Panc1 (cell line): ENCODE measurements around the gene PI4K2A. TPM values are rescaled to one million over a fixed set of nuclear protein-coding genes. Genes with fewer than 3 reads are reported as not detected.

Experiments used
- ATAC-seq: fragments of 200-7000 bp; cut with Tn5 transposase; 2 replicates; pipeline ENCODE4 v1.9.1; 2020; ENCODE audit warnings: mild to moderate bottlenecking, moderate library complexity
- BruUV-seq: library from RNA; stranded (reverse); fragments of 400-500 nt; replicated peaks from 2 replicates; lab custom pipeline; 2021; lab: Mats Ljungman, UMichigan
- CTCF ChIA-PET: fragments of 300-600 bp; sonication (Branson Sonifier 250); formaldehyde crosslinking; loops from one replicate; lab custom pipeline; 2022; ENCODE audit warnings: antibody characterized with exemption; lab: Charles Lee
- POLR2A ChIA-PET: fragments of 300-600 bp; sonication (Branson Sonifier 250); formaldehyde crosslinking; loops from one replicate; lab custom pipeline; 2022; ENCODE audit warnings: antibody characterized with exemption; lab: Charles Lee
- DNase-seq: peaks from one replicate; pipeline ENCODE4 v3.0.0-alpha.2; 2010; ENCODE audit warnings: low read depth, low spot score
- H3K27ac ChIP-seq: 2 replicates; pipeline ENCODE4 v1.5.1; 2011; ENCODE audit warnings: mild to moderate bottlenecking, low read length, inconsistent platforms
- H3K27me3 ChIP-seq: fragments of 200-500 bp; sonication (Bioruptor generic); 2 replicates; pipeline ENCODE4 v1.6.0; 2014; ENCODE audit warnings: low read length, inconsistent platforms; ENCODE audit not compliant: control insufficient read depth, insufficient read depth
- H3K36me3 ChIP-seq: fragments of 200-500 bp; sonication (Bioruptor generic); 2 replicates; pipeline ENCODE4 v1.5.1; 2014; ENCODE audit warnings: inconsistent platforms, mild to moderate bottlenecking, low read length, moderate library complexity; ENCODE audit not compliant: control insufficient read depth, insufficient read depth
- H3K4me1 ChIP-seq: 2 replicates; pipeline ENCODE4 v1.5.1; 2011; ENCODE audit warnings: inconsistent platforms, mild to moderate bottlenecking, low read length, moderate library complexity; ENCODE audit not compliant: control insufficient read depth, insufficient read depth
- H3K4me3 ChIP-seq, 2 experiments: 2 replicates each; pipeline ENCODE4 v1.5.1; 2011 to 2012; ENCODE audit warnings: low read depth in 2 of 2, low read length in 2 of 2, mild to moderate bottlenecking in 2 of 2, inconsistent platforms in 1 of 2, moderate library complexity in 1 of 2
- H3K9me3 ChIP-seq: fragments of 200-500 bp; sonication (Bioruptor generic); 2 replicates; pipeline ENCODE4 v1.5.1; 2014; ENCODE audit warnings: low read depth, mild to moderate bottlenecking, inconsistent platforms, low read length, moderate library complexity; ENCODE audit not compliant: control insufficient read depth, insufficient read depth
- POLR2AphosphoS5 ChIP-seq: IDR thresholded peaks from 2 replicates; pipeline ENCODE4 v1.6.1; 2012; ENCODE audit warnings: mild to moderate bottlenecking, low read depth, low read length, moderate library complexity
- SIN3A ChIP-seq: IDR thresholded peaks from 2 replicates; pipeline ENCODE4 v1.6.1; 2012; ENCODE audit warnings: low read depth, mild to moderate bottlenecking, low read length, moderate library complexity, borderline replicate concordance; ENCODE audit not compliant: insufficient read depth
- TCF7L2 ChIP-seq: IDR thresholded peaks from 2 replicates; pipeline ENCODE4 v1.6.1; 2011; ENCODE audit warnings: mild to moderate bottlenecking, low read depth, low read length, inconsistent platforms
- in situ Hi-C: cut with HindIII; loops from 2 replicates; pipeline ENCODE4 v1.10.0; 2016; ENCODE audit warnings: low sequenced_read_pairs, low pct_unique_long_range_greater_than_20kb
- intact Hi-C: fragments of 100-400 bp; cut with micrococcal nuclease; formaldehyde crosslinking; loops from one replicate; pipeline ENCODE4 v1.10.0; 2022; ENCODE audit not compliant: unreplicated experiment
- total RNA-seq: library from RNA; stranded (reverse); gene quantifications from one replicate; pipeline ENCODE4 v1.2.1, GENCODE V29; 2021; ENCODE audit not compliant: unreplicated experiment
- TF ChIP-seq, protein P1 (sequence below), 2 experiments: IDR thresholded peaks; 2 replicates each; pipeline ENCODE4 v1.6.1; 2011 to 2012; ENCODE audit warnings: low read depth in 2 of 2, control low read depth in 1 of 2, low read length in 1 of 2, mild to moderate bottlenecking in 1 of 2, moderate library complexity in 1 of 2; ENCODE audit not compliant: insufficient read depth in 1 of 2
- TF ChIP-seq, protein P2 (sequence below): fragments of 450-650 bp; IDR thresholded peaks from 2 replicates; pipeline ENCODE4 v1.5.1; 2017; ENCODE audit warnings: mild to moderate bottlenecking

Gene PI4K2A
- total RNA-seq, 1 experiment from 2014 or later = 22.8 TPM

DNA sequence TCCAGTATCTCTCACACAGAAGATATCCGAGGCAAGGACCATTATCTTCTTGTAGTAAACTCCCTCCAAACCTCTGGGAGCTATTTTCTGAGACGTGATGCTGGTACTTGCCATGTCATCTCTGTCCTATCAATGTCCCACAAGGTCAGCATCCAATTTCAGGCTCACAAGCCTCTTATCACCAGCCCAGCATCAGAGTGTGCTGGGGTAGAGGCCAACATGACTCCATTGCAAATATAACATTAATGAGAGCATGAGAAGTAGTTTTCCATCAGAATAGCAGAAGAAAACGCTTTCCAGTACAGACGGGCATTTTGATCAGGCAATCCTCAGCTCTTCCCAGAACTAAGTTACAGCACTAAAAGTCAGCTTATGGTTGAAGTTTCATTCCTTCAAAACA, 12.7 kb upstream of the PI4K2A start:
- intact Hi-C loops (no loop called here), in situ Hi-C loops (no loop called here)
- no peak for TF ChIP-seq SIN3A
- TF ChIP-seq, protein P1, sequence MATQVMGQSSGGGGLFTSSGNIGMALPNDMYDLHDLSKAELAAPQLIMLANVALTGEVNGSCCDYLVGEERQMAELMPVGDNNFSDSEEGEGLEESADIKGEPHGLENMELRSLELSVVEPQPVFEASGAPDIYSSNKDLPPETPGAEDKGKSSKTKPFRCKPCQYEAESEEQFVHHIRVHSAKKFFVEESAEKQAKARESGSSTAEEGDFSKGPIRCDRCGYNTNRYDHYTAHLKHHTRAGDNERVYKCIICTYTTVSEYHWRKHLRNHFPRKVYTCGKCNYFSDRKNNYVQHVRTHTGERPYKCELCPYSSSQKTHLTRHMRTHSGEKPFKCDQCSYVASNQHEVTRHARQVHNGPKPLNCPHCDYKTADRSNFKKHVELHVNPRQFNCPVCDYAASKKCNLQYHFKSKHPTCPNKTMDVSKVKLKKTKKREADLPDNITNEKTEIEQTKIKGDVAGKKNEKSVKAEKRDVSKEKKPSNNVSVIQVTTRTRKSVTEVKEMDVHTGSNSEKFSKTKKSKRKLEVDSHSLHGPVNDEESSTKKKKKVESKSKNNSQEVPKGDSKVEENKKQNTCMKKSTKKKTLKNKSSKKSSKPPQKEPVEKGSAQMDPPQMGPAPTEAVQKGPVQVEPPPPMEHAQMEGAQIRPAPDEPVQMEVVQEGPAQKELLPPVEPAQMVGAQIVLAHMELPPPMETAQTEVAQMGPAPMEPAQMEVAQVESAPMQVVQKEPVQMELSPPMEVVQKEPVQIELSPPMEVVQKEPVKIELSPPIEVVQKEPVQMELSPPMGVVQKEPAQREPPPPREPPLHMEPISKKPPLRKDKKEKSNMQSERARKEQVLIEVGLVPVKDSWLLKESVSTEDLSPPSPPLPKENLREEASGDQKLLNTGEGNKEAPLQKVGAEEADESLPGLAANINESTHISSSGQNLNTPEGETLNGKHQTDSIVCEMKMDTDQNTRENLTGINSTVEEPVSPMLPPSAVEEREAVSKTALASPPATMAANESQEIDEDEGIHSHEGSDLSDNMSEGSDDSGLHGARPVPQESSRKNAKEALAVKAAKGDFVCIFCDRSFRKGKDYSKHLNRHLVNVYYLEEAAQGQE (IDR thresholded peaks at IDR 0.05; ENCODE audit: insufficient read depth in 1 of 2, low read depth in 2 of 2, low read length in 1 of 2) = no peak
- Histone ChIP-seq H3K9me3 (no peaks in the 10 kb centered on the region), H3K4me1 (peaks cover 3% of the 10 kb centered on the region; the same call in 1 of the 2 replicates), H3K4me3 (no peak overlapping the region), H3K36me3 (no peaks in the 10 kb centered on the region), H3K27me3 (no peaks in the 10 kb centered on the region), H3K27ac (no peak overlapping the region)
- BruUV-seq = no TSS peak
- CTCF ChIA-PET = interaction anchor here (0.7 kb wide), 1 partner anchor 93 kb away, joined by 5 read pairs; no protein-coding TSS in a partner anchor
- no peak for ATAC-seq
- POLR2A ChIA-PET = no interaction called here
- no peak for DNase-seq

DNA sequence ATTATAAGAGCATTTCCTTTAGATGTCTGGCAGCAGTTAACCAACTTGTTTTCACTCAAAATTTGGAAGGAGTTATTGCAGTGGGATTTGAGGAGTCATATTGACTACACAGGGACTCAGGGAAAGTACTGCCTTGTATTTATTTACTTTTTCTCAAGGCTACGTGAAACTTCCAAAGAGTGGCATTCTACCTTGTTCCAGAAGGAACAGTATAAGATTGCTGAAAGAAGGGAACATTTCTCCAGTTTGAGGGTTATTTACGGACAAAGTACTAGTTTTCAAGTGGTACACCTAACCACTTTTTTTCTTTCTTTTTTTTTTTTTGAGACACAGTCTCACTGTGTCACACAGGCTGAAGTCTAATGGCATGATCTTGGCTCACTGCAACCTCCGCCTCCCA, 12.2 kb upstream of the PI4K2A start:
- CTCF ChIA-PET = no interaction called here
- POLR2A ChIA-PET = no interaction called here
- Histone ChIP-seq H3K27me3 (no peaks in the 10 kb centered on the region), H3K4me1 (peaks cover 3% of the 10 kb centered on the region; the same call in 1 of the 2 replicates), H3K9me3 (no peaks in the 10 kb centered on the region), H3K4me3 (no peak overlapping the region), H3K27ac (no peak overlapping the region), H3K36me3 (no peaks in the 10 kb centered on the region)
- DNase-seq = no peak
- intact Hi-C loops (no loop called here), in situ Hi-C loops (no loop called here)
- no TSS peak for BruUV-seq
- TF ChIP-seq, protein P2, sequence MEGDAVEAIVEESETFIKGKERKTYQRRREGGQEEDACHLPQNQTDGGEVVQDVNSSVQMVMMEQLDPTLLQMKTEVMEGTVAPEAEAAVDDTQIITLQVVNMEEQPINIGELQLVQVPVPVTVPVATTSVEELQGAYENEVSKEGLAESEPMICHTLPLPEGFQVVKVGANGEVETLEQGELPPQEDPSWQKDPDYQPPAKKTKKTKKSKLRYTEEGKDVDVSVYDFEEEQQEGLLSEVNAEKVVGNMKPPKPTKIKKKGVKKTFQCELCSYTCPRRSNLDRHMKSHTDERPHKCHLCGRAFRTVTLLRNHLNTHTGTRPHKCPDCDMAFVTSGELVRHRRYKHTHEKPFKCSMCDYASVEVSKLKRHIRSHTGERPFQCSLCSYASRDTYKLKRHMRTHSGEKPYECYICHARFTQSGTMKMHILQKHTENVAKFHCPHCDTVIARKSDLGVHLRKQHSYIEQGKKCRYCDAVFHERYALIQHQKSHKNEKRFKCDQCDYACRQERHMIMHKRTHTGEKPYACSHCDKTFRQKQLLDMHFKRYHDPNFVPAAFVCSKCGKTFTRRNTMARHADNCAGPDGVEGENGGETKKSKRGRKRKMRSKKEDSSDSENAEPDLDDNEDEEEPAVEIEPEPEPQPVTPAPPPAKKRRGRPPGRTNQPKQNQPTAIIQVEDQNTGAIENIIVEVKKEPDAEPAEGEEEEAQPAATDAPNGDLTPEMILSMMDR = no peak
- TF ChIP-seq, protein P1 (IDR thresholded peaks at IDR 0.05; ENCODE audit: insufficient read depth in 1 of 2, low read depth in 2 of 2, low read length in 1 of 2) = no peak
- TF ChIP-seq SIN3A (no peak), POLR2AphosphoS5 (no peak), TCF7L2 (no peak)
- no peak for ATAC-seq
